Transverse colon (tissue), 4 donors: ENCODE measurements around the gene ATP5PO.

Experiments
- EP300 ChIP-seq: sonication (generic); formaldehyde crosslinking; IDR thresholded peaks from one replicate; pipeline ENCODE4 v1.6.1; 2017; ENCODE audit warnings: antibody characterized with exemption, low read depth
- POLR2A ChIP-seq: fragments of 450-650 bp; IDR thresholded peaks from one replicate; pipeline ENCODE4 v1.6.1; 2016; ENCODE audit warnings: antibody characterized with exemption, mild to moderate bottlenecking, moderate library complexity
- POLR2AphosphoS5 ChIP-seq, 3 donors: sonication (generic); formaldehyde crosslinking; IDR thresholded peaks; one replicate each; pipeline ENCODE4 v1.6.1; 2016; ENCODE audit warnings: antibody characterized with exemption in 3 of 3
- TF ChIP-seq, protein P1 (sequence below), 5 experiments: fragments of 200-600 bp in 3 of 5; fragments of 450-650 bp in 2 of 5; sonication (generic) in 3 of 5; IDR thresholded peaks; 1 replicate in 2 of 5; 2 replicates in 3 of 5; pipeline ENCODE4 v1.5.1; 2016 to 2017; ENCODE audit warnings: antibody characterized with exemption in 5 of 5, inconsistent platforms in 3 of 5, mild to moderate bottlenecking in 2 of 5, moderate library complexity in 1 of 5

DNA sequence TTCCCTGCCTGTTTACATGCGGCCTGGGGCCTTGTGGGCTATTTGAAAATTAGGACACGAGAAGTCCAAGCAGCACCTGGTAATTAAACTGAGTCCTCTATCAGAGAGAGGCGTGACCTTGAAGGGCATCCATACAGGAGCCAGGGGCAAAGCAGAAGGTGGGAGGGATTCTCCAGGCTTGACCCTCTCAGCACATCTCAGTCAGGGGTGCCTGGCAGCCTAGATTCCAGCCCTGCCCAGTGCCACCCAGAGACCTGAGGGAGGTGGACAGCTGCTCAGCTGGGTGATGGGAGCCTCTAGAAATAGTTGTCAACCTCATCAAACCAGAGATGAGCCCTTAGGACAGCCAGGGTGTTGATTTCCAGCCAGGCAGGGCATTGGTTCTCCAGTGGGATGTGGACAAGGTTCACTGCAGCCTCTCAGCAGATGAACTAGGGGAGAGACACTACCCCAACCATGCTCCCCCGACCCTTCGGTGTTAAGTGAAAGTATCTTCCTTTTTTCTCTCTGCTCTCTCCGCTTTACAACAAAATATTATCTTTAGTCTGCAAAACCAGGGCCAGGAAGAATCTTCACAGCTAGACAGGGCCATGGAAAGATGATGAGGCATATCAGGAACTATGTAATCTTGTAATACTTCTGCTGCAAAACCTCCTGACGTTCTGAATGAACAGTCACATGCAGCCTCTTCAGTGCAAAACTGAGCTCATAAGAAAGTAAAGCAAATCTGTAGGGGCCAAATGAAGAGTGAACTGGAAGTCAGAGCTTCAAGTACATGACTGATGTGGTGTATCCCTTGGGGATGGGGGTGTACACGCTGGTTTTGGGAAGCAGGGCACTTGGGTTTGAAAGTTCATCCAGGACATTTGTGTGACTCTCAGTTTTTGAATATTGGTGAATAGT, 35.9 kb upstream of the ATP5PO start:
- TF ChIP-seq, protein P1, sequence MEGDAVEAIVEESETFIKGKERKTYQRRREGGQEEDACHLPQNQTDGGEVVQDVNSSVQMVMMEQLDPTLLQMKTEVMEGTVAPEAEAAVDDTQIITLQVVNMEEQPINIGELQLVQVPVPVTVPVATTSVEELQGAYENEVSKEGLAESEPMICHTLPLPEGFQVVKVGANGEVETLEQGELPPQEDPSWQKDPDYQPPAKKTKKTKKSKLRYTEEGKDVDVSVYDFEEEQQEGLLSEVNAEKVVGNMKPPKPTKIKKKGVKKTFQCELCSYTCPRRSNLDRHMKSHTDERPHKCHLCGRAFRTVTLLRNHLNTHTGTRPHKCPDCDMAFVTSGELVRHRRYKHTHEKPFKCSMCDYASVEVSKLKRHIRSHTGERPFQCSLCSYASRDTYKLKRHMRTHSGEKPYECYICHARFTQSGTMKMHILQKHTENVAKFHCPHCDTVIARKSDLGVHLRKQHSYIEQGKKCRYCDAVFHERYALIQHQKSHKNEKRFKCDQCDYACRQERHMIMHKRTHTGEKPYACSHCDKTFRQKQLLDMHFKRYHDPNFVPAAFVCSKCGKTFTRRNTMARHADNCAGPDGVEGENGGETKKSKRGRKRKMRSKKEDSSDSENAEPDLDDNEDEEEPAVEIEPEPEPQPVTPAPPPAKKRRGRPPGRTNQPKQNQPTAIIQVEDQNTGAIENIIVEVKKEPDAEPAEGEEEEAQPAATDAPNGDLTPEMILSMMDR (IDR thresholded peaks at IDR 0.05): no peak
- TF ChIP-seq POLR2A (no peak), EP300 (no peak), POLR2AphosphoS5 (IDR thresholded peaks at IDR 0.05) (no peak)
